HCT116 (cell line): ENCODE results near the gene TMEM156. TPM values are rescaled to one million over a fixed set of nuclear protein-coding genes. Genes with fewer than 3 reads are reported as not detected.

ENCODE experiments used
- ATAC-seq: fragments of 200-7000 bp; cut with Tn5 transposase; 2 replicates; pipeline ENCODE4 v1.9.1; 2020; ENCODE audit warnings: mild to moderate bottlenecking, moderate library complexity
- BruUV-seq: library from RNA; stranded (reverse); fragments of 400-500 nt; replicated peaks from 2 replicates; lab custom pipeline; 2021; lab: Mats Ljungman, UMichigan
- CTCF ChIA-PET: fragments of 300-600 bp; sonication (Branson Sonifier 250); formaldehyde crosslinking; loops from one replicate; lab custom pipeline; 2021; ENCODE audit warnings: antibody characterized with exemption; lab: Charles Lee
- POLR2A ChIA-PET: fragments of 300-600, 350-600 bp; sonication (Branson Sonifier 250); formaldehyde crosslinking; loops from one replicate; lab custom pipeline; 2021; ENCODE audit warnings: antibody characterized with exemption; lab: Charles Lee
- RAD21 ChIA-PET, 2 experiments: fragments of 300-600 bp; sonication (Branson Sonifier 250); formaldehyde crosslinking; loops; one replicate each; lab custom pipeline; 2023; ENCODE audit warnings: low total read pairs in 2 of 2; ENCODE audit not compliant: uncharacterized antibody in 2 of 2, unreplicated experiment in 2 of 2, low non-redundant PET in 1 of 2; lab: Charles Lee
- DNase-seq: peaks from one replicate; pipeline ENCODE4 v3.0.0-alpha.2; 2010; ENCODE audit warnings: low read depth, low spot score
- H2AFZ ChIP-seq: fragments of 200-600 bp; shearing (Covaris generic), sonication (generic); 2 replicates; pipeline ENCODE4 v1.6.1; 2017; ENCODE audit warnings: low read depth, mixed run types, mixed read lengths, antibody characterized with exemption, low read length; ENCODE audit not compliant: poor library complexity, severe bottlenecking
- H3K27ac ChIP-seq: 2 replicates; pipeline ENCODE4 v1.5.1; 2012; ENCODE audit warnings: low read depth, low read length
- H3K27me3 ChIP-seq: fragments of 200-600 bp; sonication (generic); 2 replicates; pipeline ENCODE4 v1.6.1; 2016; ENCODE audit warnings: mixed run types, low read length, mixed read lengths; ENCODE audit not compliant: insufficient read depth
- H3K36me3 ChIP-seq, 2 experiments: fragments of 200-500 bp in 1 of 2; fragments of 200-600 bp in 1 of 2; sonication (Bioruptor generic) in 1 of 2; sonication (generic) in 1 of 2; 2 replicates each; pipeline versions ENCODE4 v1.5.1 to v1.6.1; 2014 to 2016; ENCODE audit warnings: low read length in 2 of 2, inconsistent platforms in 1 of 2, mixed read lengths in 1 of 2, mixed run types in 1 of 2; ENCODE audit not compliant: insufficient read depth in 2 of 2, control insufficient read depth in 1 of 2
- H3K4me1 ChIP-seq, 2 experiments: fragments of 200-600 bp in 1 of 2; sonication (generic) in 1 of 2; 2 replicates each; pipeline versions ENCODE4 v1.5.1 to v1.6.1; 2012 to 2017; ENCODE audit warnings: low read length in 2 of 2, inconsistent platforms in 1 of 2, mild to moderate bottlenecking in 1 of 2, mixed read lengths in 1 of 2, mixed run types in 1 of 2, moderate library complexity in 1 of 2; ENCODE audit not compliant: insufficient read depth in 2 of 2, control insufficient read depth in 1 of 2
- H3K4me2 ChIP-seq: fragments of 200-600 bp; sonication (generic); 2 replicates; pipeline ENCODE4 v1.6.1; 2017; ENCODE audit warnings: mixed run types, low read length, mixed read lengths
- H3K4me3 ChIP-seq, 2 experiments: fragments of 200-600 bp in 1 of 2; sonication (generic) in 1 of 2; replicated peaks in 1 of 2; 2 replicates each; pipeline ENCODE4 v1.5.1; 2011 to 2016; ENCODE audit warnings: low read length in 2 of 2, control low read depth in 1 of 2, low read depth in 1 of 2, mild to moderate bottlenecking in 1 of 2, mixed read lengths in 1 of 2, mixed run types in 1 of 2
- H3K79me2 ChIP-seq: fragments of 200-600 bp; sonication (generic); 2 replicates; pipeline ENCODE4 v1.6.1; 2017; ENCODE audit warnings: mild to moderate bottlenecking, mixed run types, low read length, moderate library complexity, mixed read lengths; ENCODE audit not compliant: insufficient read depth
- H3K9ac ChIP-seq: fragments of 200-600 bp; sonication (generic); 2 replicates; pipeline ENCODE4 v1.6.1; 2016; ENCODE audit warnings: low read length, mixed read lengths
- H3K9me2 ChIP-seq: fragments of 200-600 bp; sonication (generic), shearing (Covaris generic); 2 replicates; pipeline ENCODE4 v1.6.1; 2017; ENCODE audit warnings: mixed run types, mild to moderate bottlenecking, moderate library complexity; ENCODE audit not compliant: insufficient read depth
- H3K9me3 ChIP-seq, 2 experiments: fragments of 200-500 bp in 1 of 2; fragments of 200-600 bp in 1 of 2; sonication (Bioruptor generic) in 1 of 2; sonication (generic) in 1 of 2; 2 replicates each; pipeline ENCODE4 v1.6.1; 2014 to 2017; ENCODE audit warnings: low read length in 2 of 2, mixed read lengths in 2 of 2, inconsistent platforms in 1 of 2, low read depth in 1 of 2, mild to moderate bottlenecking in 1 of 2, mixed run types in 1 of 2, moderate library complexity in 1 of 2; ENCODE audit not compliant: control insufficient read depth in 1 of 2, insufficient read depth in 1 of 2
- H4K20me1 ChIP-seq: fragments of 200-600 bp; sonication (generic), shearing (Covaris generic); 2 replicates; pipeline ENCODE4 v1.6.1; 2017; ENCODE audit warnings: mixed run types, mild to moderate bottlenecking, moderate library complexity; ENCODE audit not compliant: insufficient read depth
- CBX3 ChIP-seq: IDR thresholded peaks from 2 replicates; pipeline ENCODE4 v1.6.1; 2012; ENCODE audit warnings: low read depth
- CEBPB ChIP-seq: IDR thresholded peaks from 2 replicates; pipeline ENCODE4 v1.6.1; 2012; ENCODE audit warnings: low read depth
- EGR1 ChIP-seq: IDR thresholded peaks from 2 replicates; pipeline ENCODE4 v1.6.1; 2012; ENCODE audit warnings: low read depth
- ELF1 ChIP-seq: IDR thresholded peaks from 2 replicates; pipeline ENCODE4 v1.6.1; 2012; ENCODE audit warnings: low read depth, borderline replicate concordance
- EZH2 ChIP-seq: fragments of 200-600 bp; sonication (generic); IDR thresholded peaks from 2 replicates; pipeline ENCODE4 v1.6.1; 2017; ENCODE audit warnings: antibody characterized with exemption, mixed run types
- EZH2phosphoT487 ChIP-seq: fragments of 200-600 bp; IDR thresholded peaks from 2 replicates; pipeline ENCODE4 v1.6.1; 2018; ENCODE audit warnings: antibody characterized with exemption, borderline replicate concordance
- FOSL1 ChIP-seq: IDR thresholded peaks from 2 replicates; pipeline ENCODE4 v1.6.1; 2012; ENCODE audit warnings: low read depth
- JUND ChIP-seq: IDR thresholded peaks from 2 replicates; pipeline ENCODE4 v1.6.1; 2012
- POLR2A ChIP-seq: IDR thresholded peaks from 2 replicates; pipeline ENCODE4 v1.7.0; 2011; ENCODE audit warnings: borderline replicate concordance; ENCODE audit not compliant: insufficient read depth, insufficient read length; ENCODE audit errors: extremely low read depth
- SIN3A ChIP-seq: IDR thresholded peaks from 2 replicates; pipeline ENCODE4 v1.6.1; 2012; ENCODE audit warnings: low read depth
- SRF ChIP-seq: IDR thresholded peaks from 2 replicates; pipeline ENCODE4 v1.6.1; 2012; ENCODE audit warnings: low read depth
- TCF7L2 ChIP-seq: IDR thresholded peaks from 2 replicates; pipeline ENCODE4 v1.7.0; 2011; ENCODE audit warnings: borderline replicate concordance, inconsistent platforms; ENCODE audit not compliant: insufficient read depth, insufficient read length; ENCODE audit errors: extremely low read depth
- ZFX ChIP-seq: fragments of 450-650 bp; IDR thresholded peaks from 2 replicates; pipeline ENCODE4 v1.6.1; 2017
- intact Hi-C: fragments of 100-400 bp; cut with micrococcal nuclease; formaldehyde crosslinking; loops from 2 replicates; pipeline ENCODE4 v1.10.0; 2022
- total RNA-seq: library from RNA; stranded (reverse); gene quantifications from one replicate; pipeline ENCODE4 v1.2.1, GENCODE V29; 2021; ENCODE audit not compliant: unreplicated experiment
- TF ChIP-seq, protein P1 (sequence below): IDR thresholded peaks from 2 replicates; pipeline ENCODE4 v1.6.1; 2012
- TF ChIP-seq, protein P2 (sequence below): IDR thresholded peaks from 2 replicates; pipeline ENCODE4 v1.6.1; 2012; ENCODE audit warnings: low read depth
- TF ChIP-seq, protein P3 (sequence below): IDR thresholded peaks from 2 replicates; pipeline ENCODE4 v1.6.1; 2012

TMEM156 gene
- total RNA-seq, 1 experiment from 2014 or later, result 0.22 TPM

DNA sequence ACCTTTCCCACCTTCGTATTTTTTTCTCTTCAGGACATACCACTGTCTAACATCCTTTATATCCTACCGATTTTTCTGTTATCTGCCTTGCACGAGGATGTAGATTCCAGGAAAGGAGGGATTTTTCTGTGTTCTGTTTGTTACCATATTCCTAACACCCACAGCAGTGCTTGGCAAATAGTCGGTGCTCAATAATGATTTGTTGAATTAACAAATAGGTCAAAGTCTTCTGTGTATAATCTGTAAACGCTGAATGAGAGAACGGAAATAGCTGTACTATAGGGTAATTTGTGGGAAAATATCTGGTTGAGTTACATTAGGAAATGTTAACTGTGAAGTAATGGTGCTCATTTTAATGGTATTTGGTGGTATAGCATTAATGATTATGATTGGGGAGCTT lies 81.5 kb downstream of the TMEM156 start:
- Histone ChIP-seq H3K4me2 (no peak overlapping the region), H3K36me3 (no peaks in the 10 kb centered on the region), H2AFZ (no peak overlapping the region), H3K27me3 (peaks cover 9% of the 10 kb centered on the region; the same call in 1 of the 2 replicates), H3K9ac (no peak overlapping the region), H3K9me2 (no peaks in the 10 kb centered on the region)
- ChIA-PET POLR2A (no interaction called here), RAD21 (no interaction called here)
- intact Hi-C loops, result no loop called here
- TF ChIP-seq SIN3A (no peak), EGR1 (no peak), ZFX (no peak), SRF (no peak), ELF1 (no peak), CBX3 (no peak), JUND (no peak), EZH2phosphoT487 (no peak), CEBPB (no peak), TCF7L2 (no peak), EZH2 (no peak), POLR2A (no peak), FOSL1 (no peak)
- TF ChIP-seq, protein P1, sequence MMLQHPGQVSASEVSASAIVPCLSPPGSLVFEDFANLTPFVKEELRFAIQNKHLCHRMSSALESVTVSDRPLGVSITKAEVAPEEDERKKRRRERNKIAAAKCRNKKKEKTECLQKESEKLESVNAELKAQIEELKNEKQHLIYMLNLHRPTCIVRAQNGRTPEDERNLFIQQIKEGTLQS, result no peak
- TF ChIP-seq, protein P2, sequence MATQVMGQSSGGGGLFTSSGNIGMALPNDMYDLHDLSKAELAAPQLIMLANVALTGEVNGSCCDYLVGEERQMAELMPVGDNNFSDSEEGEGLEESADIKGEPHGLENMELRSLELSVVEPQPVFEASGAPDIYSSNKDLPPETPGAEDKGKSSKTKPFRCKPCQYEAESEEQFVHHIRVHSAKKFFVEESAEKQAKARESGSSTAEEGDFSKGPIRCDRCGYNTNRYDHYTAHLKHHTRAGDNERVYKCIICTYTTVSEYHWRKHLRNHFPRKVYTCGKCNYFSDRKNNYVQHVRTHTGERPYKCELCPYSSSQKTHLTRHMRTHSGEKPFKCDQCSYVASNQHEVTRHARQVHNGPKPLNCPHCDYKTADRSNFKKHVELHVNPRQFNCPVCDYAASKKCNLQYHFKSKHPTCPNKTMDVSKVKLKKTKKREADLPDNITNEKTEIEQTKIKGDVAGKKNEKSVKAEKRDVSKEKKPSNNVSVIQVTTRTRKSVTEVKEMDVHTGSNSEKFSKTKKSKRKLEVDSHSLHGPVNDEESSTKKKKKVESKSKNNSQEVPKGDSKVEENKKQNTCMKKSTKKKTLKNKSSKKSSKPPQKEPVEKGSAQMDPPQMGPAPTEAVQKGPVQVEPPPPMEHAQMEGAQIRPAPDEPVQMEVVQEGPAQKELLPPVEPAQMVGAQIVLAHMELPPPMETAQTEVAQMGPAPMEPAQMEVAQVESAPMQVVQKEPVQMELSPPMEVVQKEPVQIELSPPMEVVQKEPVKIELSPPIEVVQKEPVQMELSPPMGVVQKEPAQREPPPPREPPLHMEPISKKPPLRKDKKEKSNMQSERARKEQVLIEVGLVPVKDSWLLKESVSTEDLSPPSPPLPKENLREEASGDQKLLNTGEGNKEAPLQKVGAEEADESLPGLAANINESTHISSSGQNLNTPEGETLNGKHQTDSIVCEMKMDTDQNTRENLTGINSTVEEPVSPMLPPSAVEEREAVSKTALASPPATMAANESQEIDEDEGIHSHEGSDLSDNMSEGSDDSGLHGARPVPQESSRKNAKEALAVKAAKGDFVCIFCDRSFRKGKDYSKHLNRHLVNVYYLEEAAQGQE, result no peak
- TF ChIP-seq, protein P3, sequence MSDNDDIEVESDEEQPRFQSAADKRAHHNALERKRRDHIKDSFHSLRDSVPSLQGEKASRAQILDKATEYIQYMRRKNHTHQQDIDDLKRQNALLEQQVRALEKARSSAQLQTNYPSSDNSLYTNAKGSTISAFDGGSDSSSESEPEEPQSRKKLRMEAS, result no peak
- TF ChIP-seq, all 23 proteins: peak for 0
- H3K79me2 ChIP-seq, result no peaks in the 10 kb centered on the region
- no peak for ATAC-seq
- no peak for DNase-seq
- CTCF ChIA-PET, result no interaction called here
- H3K4me3 ChIP-seq, result no peak overlapping the region
- no TSS peak for BruUV-seq
- no peak overlapping the region for H3K27ac ChIP-seq
- H3K9me3 ChIP-seq, result no peaks in the 10 kb centered on the region
- 0 out of 4 replicates have a peak, but pooled peaks cover 0 to 9% of the 10 kb centered on the region in 2 experiments for H3K4me1 ChIP-seq
- no peaks in the 10 kb centered on the region for H4K20me1 ChIP-seq
